Hepatic stellate cell (primary cell): ENCODE measurements around the gene MEOX1.

Source experiments
- DNase-seq: peaks from one replicate; pipeline ENCODE4 v3.0.0; 2011; ENCODE audit warnings: low spot score

MEOX1 gene

DNA sequence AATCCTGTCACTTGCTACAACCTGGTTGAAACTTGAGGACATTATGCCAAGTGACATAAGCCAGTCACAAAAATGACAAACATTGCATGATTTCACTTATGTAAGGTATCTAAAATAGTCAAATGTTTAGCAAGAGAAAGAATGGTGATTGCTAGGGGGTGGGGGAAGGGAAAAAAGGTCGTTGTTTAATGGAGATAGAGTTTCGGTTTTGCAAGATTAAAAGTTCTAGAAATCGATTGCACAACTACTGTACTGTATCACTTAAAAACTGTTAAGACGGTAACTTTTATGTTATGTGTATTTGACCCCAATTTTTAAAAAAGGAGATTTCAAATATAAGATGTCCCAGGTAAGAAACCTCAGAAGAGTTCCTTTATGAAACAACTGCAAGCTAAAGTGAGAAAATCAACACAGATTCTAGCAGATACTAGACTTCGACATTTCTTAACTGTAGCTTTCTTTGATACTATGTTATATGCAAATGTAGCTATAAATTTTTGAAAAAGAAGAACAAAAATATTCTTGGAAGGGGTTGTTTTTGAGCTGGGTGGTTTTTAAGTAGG is 5.9 kb downstream of the MEOX1 start:
- DNase-seq, result no peak

DNA sequence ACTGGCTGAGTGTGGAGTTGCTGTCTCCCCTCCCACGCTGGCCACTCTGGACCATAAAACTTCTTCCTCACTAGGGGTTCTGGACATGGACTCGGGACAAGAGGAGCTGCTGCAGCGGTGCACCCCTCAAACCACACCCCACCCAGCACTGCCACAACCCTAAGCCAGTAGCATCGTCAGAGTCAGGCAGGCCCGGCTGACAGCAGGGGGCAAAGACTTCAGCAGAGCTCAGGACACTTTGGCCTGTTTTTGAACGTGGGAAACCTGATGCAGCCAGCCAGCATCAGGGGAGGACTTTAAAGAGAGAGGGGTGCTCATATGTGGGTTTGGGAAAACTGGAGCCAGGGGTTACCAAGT is 9.6 kb downstream of the MEOX1 start:
- DNase-seq, result no peak

DNA sequence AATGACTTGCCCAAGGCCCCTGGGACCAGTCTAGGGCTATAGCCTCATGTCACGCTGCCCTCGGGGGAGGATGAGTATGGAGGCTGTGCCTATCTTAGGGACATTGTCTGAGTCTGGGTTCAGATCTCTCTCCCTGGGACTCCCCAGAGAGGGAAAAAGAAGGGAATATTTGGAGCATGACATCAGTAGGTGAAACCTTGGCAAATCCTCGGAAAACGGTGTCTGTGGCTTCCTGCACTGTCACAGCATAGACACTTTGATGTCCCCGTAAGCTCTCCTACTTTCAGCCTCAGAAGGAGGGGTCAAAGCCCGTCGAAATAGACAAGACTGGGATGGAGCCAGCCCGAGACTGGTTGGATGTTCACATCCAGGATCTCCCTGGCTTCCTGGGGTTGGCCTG is 11.3 kb downstream of the MEOX1 start:
- DNase-seq, result no peak

DNA sequence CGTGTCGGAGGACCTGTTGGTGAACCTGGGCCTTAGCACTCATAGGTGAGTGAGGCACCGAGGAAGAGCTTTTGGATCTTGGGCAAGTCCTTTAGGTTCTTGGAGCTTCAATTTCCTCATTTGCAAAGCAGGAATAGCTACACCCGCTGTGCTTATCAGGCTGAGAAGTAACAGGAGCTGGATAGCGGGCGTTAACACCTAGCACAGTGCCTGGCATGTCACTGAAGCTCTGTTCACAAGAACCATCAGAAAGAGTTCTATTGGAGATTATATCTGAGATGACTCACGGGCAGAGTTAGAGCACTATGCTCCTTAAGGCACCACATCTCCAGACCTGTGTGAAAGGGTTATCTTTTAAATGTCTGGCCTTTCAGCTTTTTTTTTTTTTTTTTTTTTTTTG is 12.8 kb downstream of the MEOX1 start:
- DNase-seq, result no peak

DNA sequence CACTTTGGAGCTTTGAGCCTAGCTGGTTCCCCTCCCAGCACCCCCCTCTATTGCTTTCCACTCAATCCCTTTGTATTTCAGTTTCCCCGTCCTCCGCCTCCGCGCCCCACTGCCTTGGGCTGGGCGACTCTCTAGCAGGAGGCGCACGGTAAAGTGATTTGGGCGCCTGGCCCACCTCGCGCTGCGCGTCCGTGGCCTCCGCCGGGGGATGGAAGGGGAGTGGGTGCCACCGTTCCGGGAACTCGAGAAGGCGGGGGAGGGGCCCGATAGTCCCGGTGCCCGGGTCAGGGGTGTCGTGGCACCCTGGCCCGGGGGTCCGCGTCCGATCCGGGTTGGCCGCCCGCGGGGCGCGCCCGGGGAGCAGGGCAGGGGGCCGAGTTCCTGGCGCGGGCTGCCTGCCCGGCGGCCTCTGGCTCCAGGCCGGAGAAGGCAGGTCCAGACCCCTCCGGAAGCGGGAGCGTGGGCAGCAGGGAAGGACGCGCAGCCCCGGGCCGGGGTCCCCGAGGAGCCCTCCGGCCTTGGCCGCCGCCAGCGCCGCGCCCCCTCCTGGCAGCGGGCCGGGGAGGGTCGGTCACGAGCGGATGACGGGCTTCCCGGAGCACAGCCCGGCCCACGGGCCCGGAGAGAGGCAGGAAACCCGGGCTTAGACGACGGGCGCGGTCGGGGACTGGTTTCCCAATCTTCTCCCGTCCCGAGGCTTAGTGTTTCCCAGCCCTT is 15.8 kb downstream of the MEOX1 start:
- peak; percentile 70 for DNase-seq

DNA sequence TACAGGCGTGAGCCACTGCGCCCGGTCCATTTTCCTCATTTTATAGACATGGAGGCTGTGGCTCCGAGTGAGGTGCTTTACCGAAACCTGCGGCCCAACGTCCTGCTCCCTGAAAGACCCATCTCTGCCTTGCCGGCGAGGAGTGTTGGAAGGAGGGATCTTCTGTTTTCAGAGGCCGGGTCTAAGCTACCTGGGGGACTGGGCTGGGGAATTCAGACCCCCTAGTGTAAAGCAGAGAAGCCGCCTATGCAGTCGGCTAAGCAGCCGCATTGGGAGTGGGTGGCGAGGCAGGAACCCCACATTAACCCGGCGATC is 16.3 kb downstream of the MEOX1 start:
- no peak for DNase-seq

DNA sequence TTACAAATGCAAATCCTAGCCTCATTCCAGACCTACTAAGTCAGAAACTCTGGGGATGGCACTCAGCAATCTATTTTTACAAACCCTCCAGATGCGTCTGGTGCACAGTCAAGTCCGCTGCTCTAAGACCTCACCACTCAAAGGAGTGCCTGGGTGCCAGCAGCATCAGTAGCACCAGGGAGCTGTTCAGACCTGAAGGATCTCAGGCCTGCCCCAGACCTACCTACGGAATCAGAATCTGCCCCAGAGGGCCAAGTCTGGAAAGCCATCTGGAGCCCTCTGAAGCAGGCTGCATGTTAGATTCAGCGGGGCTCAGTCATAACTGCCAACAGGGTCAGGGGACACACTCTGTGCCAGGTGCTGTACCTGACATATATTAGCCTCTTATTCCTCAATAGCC is 17.6 kb downstream of the MEOX1 start:
- DNase-seq, result no peak

DNA sequence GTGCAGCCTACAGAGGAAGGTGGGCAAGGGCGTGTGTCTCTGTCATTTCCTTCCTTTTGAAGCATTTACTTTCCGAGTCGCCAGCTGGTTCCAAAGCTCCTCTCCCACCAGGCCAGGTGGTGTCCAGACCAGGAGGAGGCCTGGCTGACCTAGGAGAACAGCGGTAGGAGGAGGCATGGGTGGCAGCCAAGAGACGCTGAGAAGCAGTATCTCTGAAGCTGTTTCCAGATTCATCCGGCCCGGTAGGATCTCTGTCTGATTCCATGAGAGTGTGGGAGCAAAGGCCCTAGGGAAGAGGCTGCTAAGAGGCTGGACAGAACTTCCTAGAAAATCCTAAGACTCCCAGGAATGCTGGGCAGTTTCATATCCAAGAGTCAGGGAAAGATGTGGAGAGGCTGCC is 20.3 kb downstream of the MEOX1 start:
- DNase-seq, result no peak

DNA sequence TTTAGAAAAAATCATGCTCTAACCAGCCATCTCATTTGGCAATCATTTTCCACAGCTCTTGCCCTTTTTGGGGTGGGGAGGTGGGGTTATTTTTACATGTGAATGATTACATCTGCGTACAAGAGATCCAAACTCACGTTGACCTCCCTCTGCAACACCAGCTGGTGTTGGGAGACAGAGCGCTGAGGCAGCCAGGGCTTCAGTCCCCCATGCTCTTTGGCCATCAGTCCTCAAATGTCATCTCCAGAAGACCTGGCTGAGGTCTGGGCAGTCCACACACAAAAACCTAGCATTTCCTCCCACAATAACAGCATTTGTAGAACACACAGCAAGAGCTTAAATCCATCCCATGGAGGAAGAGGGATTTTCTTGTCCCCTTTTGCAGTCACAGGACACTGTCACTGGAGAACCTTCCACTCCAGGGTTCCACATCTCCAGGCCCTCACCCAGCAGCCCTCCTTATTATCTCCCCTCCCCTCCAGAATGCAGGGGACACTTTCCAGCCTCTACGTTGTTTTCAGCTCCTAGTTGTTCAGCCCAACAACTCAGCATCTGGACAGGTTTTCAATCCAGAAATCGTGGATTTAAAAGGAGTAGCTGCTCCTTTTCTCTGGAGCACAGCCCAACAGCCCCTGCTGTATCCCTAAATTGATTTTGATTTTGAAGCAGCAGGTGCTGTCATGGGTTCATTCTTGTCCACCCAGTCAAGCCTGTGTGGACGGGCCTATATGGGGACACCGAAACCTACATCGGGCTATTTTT is 21.1 kb downstream of the MEOX1 start:
- DNase-seq, result no peak

DNA sequence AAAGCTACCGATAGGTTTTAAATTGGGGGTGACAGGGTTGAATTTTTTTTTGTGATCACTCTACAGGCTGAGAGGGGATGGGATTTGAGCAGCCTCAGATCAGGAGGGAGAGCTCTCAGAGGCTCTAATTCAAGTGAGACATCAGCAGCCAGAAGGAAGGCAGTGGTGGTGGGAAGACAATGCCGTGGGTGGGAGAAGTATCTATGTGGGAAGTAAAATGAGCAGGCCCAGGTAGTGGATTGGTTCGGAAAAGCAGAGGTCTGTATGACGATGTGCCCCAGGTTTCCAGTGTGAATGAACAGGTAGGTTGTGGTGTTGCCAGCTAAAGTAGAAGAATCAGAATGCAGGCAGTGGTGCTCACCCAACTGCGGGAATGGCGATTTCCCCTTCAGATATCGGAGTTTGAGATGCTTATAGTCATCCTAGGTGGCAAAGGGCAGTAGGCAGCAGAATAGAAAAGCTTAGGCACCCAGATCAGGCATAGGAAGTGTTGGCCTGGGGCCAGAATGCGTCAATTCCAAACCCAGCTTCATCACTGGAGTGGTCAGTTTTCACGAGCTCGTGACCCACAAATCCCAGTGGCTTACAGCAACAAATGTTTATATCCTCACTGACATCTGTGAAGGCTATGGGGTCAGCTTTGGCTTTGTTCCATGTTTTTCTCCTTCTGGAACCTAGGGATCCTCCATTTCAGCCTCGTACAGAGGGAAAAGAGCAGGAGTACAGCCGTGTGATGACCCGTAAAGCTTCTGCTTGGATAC is 24.0 kb downstream of the MEOX1 start:
- no peak for DNase-seq

DNA sequence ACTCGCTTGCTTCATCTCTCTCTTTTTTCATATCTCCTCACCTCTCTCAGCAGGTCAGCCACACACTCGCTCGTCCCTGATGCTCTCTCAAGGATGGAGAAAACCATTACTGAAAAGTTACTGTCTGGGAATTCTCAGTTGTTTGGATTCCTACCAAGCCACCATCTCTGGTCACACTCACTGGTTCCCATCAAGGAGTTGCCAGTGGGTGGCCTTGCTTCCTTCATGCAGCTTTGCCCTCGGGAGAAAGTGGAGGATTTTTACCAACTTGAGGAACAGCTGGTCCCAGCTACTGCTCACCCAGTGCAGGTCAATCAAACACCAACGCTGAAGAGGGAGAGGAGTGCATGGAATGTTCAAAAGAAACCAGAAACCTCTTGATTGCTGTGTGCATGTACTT is 25.3 kb downstream of the MEOX1 start:
- DNase-seq, result no peak

DNA sequence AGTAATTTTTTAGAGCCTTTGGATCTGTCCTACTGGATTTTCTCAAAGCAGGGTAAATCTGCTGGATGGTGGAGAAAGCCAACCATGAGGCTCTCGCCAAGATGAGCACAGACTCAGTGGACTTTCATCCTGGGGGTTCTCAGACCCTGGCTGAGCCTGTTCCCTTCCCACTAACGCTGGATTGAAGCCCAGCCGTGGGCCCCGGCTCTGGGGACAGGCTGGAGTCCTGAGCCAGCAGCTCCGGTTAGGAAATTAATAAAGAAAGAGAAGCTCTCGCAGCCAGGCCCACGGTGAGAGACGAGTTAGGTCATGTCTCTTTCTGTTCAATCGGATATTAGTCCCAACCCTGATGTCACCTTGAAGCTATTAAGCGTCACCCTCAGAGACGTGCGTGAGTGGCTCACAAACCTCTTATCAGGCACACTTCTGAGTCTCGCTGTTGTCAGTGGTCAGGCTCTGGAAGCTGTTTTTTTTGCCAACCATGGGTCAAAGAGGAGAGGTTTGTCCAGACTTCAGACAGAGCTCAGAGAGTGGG is 27.1 kb downstream of the MEOX1 start:
- peak; percentile 35 for DNase-seq

DNA sequence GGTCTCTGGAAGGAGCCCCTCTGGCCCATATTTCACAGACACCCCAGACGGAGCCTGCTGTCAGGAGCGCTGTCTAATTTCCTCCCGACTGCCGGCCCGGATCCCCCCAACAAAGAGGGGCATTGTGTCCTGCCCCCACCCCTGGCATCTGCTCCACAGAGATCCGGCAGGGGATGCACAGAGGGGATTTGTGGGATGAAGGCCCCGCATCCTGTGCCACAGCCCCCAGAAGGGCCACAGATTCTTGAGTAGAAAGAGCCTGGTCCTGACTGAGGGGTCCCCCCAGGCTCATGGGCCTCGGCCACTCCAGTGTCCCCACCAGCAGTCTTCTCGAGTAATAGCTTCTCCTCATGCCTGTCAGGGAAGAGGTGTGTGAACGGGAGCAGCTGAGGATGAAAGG is 29.5 kb downstream of the MEOX1 start:
- DNase-seq, result no peak

DNA sequence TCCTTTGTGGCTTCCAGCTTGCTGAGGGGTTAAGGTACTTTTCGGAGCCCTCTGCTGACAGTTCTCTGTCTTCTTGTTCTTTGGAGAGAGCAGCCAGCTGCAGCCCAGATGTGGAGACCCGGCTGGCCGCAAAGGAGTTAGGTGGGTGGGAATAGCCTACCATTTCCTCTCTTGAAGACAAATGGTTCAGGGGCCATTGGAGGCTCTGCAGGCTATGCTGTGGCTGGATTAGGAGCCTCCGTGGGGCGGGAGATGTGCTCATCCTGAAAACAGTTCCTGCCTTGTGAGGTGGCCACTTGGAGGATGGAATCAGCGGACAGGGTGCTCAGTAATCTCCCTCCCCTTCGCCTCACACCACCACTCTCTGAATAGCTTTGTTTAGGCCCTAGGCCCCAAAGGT is 30.3 kb downstream of the MEOX1 start:
- no peak for DNase-seq

DNA sequence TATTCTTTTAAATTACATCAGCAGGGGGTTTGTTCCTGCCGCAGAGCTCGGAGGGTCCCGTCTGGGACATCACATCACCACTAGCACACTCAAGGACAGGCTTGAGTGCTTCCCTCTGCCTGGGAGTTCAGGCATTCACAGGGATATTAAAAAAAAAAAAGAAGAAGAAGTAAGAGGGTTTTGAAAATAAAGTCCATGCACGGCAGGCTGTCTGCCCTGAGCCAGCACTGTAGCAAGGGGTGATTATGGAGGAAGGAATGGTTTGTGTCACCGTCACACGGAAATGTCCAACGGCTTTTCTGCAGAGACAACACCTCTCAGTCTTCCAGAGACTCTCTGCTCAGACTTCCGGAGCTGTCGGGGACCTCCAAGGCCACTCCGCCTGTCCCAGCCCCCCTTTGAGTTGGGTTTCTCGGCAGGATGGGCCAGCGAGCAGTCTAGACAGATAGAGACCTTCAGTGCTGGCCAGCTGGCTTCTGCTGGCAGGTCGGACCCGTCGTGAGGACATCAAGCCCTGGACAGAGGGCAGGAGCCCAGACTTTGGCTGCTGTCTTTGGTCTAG is 33.6 kb downstream of the MEOX1 start:
- peak; percentile 32 for DNase-seq

DNA sequence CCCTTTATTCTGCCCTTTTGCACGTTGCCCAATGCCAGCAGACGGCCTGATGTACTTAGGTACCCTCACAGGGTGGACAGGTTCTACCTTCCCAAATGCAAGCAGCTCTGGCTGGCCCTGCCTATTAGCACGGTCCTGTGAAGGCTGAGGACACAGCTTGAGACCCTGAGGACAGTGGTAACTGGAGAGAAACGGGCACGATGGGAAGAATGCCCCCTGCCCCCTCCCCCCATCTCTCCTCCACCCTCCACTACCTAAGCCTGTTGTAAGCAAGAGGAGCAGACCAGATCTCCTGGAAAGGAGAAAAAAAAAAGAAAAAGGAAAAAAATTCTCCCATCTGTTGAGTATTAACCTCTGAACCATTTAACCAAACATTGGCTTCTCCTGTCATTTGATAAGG is 34.1 kb downstream of the MEOX1 start:
- DNase-seq, result no peak

DNA sequence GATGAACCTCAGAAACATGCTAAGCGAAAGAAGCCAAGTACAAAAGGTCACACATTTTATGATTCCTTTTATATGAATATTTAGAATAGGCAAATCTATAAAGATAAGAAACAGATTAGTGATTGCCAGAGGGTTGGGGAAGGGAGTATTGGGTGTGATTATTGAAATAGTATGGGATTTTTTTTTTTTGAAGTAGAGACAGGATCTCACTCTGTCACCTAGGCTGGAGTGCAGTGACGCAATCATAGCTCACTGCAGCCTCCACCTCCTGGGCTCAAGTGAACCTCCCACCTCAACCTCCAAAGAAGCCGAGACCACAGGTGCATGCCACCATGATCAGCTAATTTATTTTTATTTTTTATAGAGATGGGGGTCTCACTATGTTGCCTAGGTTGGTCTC is 35.7 kb downstream of the MEOX1 start:
- no peak for DNase-seq

DNA sequence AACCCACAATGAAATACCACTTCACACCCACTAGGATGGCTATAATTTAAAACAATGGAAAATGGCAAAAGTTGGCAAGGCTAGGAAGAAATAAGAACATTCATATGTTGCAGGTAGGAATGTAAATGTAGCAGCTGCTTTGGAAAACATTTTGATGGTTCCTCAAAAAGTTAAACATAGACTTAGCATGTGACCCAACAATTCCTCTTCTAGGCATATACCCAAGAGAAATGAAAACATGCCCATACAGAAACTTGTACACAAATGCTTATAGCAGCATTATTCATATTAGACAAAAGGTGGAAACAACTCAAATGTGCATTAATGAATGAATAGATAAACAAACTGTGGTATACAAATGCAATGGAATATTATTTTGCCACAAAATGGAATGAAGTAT is 36.1 kb downstream of the MEOX1 start:
- no peak for DNase-seq

DNA sequence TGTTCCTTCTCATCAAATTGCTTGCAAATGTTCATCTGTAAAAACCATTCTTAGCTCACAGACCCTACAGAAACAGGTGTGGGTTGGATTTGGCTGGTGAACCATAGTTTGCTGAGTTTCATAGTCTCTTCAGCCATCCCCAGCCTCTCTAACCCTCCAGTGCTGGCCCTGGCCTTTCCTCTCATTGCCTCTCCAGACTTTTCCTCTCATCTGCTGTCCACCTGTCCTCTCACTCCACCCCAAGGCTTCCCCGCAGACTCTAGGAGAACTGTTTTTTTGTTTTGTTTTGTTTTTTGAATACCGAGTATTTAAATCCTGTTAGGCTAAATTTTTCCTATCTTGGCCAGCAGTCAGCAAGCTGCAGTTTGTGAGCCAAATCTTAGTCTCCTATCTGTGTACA is 41.1 kb downstream of the MEOX1 start:
- no peak for DNase-seq

DNA sequence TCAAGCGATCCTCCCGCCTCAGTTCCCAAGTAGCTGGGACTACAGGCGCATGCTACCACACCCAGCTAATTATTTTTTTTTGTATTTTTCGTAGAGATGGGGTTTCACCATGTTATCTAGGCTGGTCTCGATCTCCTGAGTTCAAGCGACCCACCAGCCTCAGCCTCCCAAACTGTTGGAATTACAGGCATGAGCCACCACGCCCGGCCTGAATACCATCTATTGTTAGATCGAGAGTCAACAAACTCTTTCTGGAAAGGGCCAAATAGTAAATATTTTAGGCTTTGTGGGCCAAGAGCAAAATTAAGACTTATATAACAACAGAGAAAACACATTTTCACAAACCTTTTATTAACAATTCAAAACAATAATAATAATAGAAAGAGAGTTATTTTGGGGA is 41.6 kb downstream of the MEOX1 start:
- DNase-seq, result no peak

DNA sequence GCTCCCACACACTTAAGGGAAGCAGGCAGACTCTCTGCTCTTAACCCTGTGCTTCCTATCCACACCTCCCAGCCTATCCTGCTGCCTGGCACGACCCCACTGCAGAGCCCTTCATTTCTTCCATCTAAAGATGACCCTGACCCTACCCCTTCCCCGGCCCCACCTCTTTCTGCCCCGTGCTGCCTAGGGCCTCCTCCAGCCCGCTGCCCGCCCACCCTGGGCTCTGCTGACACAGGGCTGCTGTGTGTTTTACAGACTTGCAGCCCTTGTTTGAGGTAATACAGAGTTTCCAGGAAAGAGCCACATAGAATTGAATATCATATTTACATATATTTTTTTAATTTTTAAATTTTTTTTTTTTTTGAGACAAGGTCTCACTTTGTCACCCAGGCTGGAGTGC is 42.0 kb downstream of the MEOX1 start:
- DNase-seq, result no peak

DNA sequence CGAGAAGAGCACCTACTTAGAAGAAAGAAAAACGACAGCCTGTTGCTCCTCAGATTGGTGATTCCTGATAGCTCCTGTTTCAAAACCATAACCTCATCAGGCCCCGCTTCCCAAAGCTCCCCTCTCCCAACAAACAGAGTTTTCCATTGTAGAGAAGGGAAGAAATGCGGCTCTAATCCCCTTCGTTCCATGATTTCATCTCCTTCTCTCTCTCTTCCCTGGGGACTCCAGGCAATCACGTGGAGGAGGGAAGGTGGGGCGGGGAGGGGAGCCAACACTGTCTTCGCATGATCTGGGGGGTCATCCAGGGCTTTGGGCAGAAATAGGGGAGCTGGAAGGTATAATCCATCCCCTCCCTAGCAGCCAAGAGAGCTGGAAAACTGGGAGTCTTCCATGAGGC is 43.4 kb downstream of the MEOX1 start:
- DNase-seq, result no peak

DNA sequence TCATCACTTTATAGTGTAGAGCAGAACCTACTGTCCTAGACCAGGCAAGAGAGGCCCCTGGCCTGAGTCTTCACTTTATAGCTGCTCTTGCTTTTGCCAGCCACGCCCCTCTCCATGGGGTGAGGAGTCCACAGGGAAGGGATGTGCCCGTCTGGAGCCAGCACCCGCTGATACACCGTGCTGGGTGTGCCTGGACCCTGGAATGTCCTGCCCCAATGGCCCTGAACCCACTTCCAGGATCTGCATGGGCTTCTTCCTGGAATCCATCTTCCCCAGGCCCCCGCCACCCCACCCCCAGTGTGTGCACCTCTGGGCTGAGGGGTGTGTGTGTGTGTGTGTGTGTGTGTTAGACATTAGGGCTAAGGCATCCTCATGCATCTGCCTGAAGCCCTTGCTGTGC is 44.9 kb downstream of the MEOX1 start:
- no peak for DNase-seq
